Esophagus muscularis mucosa (tissue), 4 donors: ENCODE results near the gene ACKR2. TPM values are rescaled to one million over a fixed set of nuclear protein-coding genes. Genes with fewer than 3 reads are reported as not detected.

Source experiments
- DNase-seq: peaks from one replicate; pipeline ENCODE4 v3.0.0-alpha.2; 2017; ENCODE audit errors: extremely low spot score
- H3K27ac ChIP-seq, 4 donors: fragments of 200-600 bp; sonication (generic); replicated peaks in 1 of 4; 1 replicate in 3 of 4; 2 replicates in 1 of 4; pipeline ENCODE4 v1.5.1; 2016 to 2019; ENCODE audit warnings: mild to moderate bottlenecking in 1 of 4
- H3K27me3 ChIP-seq, 4 donors: fragments of 200-600 bp; sonication (generic); one replicate each; pipeline versions ENCODE4 v1.5.1 to v1.6.0; 2016 to 2019
- H3K36me3 ChIP-seq, 4 donors: fragments of 200-600 bp; sonication (generic); one replicate each; pipeline ENCODE4 v1.5.1; 2016 to 2019
- H3K4me1 ChIP-seq, 4 donors: fragments of 200-600 bp; sonication (generic); one replicate each; pipeline ENCODE4 v1.5.1; 2016 to 2019
- H3K4me3 ChIP-seq, 4 donors: fragments of 200-600 bp; sonication (generic); 1 replicate in 2 of 4; 2 replicates in 2 of 4; pipeline ENCODE4 v1.5.1; 2016 to 2019; ENCODE audit warnings: mild to moderate bottlenecking in 4 of 4, moderate library complexity in 1 of 4
- H3K9me3 ChIP-seq, 4 donors: fragments of 200-600 bp; sonication (generic); 1 replicate in 3 of 4; 2 replicates in 1 of 4; pipeline ENCODE4 v1.5.1; 2016 to 2019
- EP300 ChIP-seq: sonication (generic); formaldehyde crosslinking; IDR thresholded peaks from one replicate; pipeline ENCODE4 v1.6.1; 2017; ENCODE audit warnings: antibody characterized with exemption
- POLR2A ChIP-seq: fragments of 450-650 bp; IDR thresholded peaks from one replicate; pipeline ENCODE4 v1.6.1; 2017; ENCODE audit warnings: antibody characterized with exemption, moderate library complexity, mild to moderate bottlenecking, low read depth
- POLR2AphosphoS5 ChIP-seq, 2 donors: sonication (generic); formaldehyde crosslinking; IDR thresholded peaks; one replicate each; pipeline ENCODE4 v1.6.1; 2017; ENCODE audit warnings: antibody characterized with exemption in 2 of 2
- WGBS: methylation state at CpG from one replicate; pipeline ENCODE4 v1.1.5; 2018; 5-methylcytosine and 5-hydroxymethylcytosine counted together
- intact Hi-C: fragments of 100-400 bp; cut with DNase I; formaldehyde crosslinking; loops from one replicate; pipeline ENCODE4 v1.15.1; 2023
- total RNA-seq, 4 donors: library from RNA; depleted of rRNA; stranded (reverse); fragments of >200 nt; gene quantifications; one replicate each; pipeline versions ENCODE4 v1.1.0 to v1.2.1, GENCODE V29; 2016
- TF ChIP-seq, protein P1 (sequence below), 3 experiments: fragments of 200-600 bp in 2 of 3; fragments of 450-650 bp in 1 of 3; sonication (generic) in 2 of 3; IDR thresholded peaks; one replicate each; pipeline ENCODE4 v1.5.1; 2017 to 2019; ENCODE audit warnings: antibody characterized with exemption in 3 of 3, mild to moderate bottlenecking in 2 of 3, moderate library complexity in 1 of 3

ACKR2 gene
- total RNA-seq, 4 donors from 2014 or later = 2.5 to 15.9 (median 7.6) TPM

GRCh38 chr3:42829628-42830436, 20.6 kb downstream of the ACKR2 start:
- Histone ChIP-seq H3K9me3 (no peaks in the 10 kb centered on the region), H3K27ac (no peak overlapping the region), H3K4me3 (no peak overlapping the region), H3K27me3 (no peaks in the 10 kb centered on the region), H3K4me1 (peaks cover 0 to 12% (median 11%) of the 10 kb centered on the region in 4 donors), H3K36me3 (no peaks in the 10 kb centered on the region)
- DNase-seq = no peak
- 86% methylated on average over 5 of the region's 5 CpGs for WGBS
- TF ChIP-seq POLR2AphosphoS5 (IDR thresholded peaks at IDR 0.05) = no peak
- TF ChIP-seq EP300 = no peak
- no peak for TF ChIP-seq POLR2A
- TF ChIP-seq, protein P1, sequence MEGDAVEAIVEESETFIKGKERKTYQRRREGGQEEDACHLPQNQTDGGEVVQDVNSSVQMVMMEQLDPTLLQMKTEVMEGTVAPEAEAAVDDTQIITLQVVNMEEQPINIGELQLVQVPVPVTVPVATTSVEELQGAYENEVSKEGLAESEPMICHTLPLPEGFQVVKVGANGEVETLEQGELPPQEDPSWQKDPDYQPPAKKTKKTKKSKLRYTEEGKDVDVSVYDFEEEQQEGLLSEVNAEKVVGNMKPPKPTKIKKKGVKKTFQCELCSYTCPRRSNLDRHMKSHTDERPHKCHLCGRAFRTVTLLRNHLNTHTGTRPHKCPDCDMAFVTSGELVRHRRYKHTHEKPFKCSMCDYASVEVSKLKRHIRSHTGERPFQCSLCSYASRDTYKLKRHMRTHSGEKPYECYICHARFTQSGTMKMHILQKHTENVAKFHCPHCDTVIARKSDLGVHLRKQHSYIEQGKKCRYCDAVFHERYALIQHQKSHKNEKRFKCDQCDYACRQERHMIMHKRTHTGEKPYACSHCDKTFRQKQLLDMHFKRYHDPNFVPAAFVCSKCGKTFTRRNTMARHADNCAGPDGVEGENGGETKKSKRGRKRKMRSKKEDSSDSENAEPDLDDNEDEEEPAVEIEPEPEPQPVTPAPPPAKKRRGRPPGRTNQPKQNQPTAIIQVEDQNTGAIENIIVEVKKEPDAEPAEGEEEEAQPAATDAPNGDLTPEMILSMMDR (IDR thresholded peaks at IDR 0.05) = no peak
- intact Hi-C loops = loop anchor here (2.0 kb wide), 1 partner anchor 49 kb away; no protein-coding TSS in a partner anchor

GRCh38 chr3:42830437-42831320, 21.4 kb downstream of the ACKR2 start:
- H3K9me3 ChIP-seq = no peaks in the 10 kb centered on the region
- H3K27ac ChIP-seq = no peak overlapping the region
- H3K27me3 ChIP-seq = no peaks in the 10 kb centered on the region
- no peak for TF ChIP-seq POLR2AphosphoS5 (IDR thresholded peaks at IDR 0.05)
- TF ChIP-seq, protein P1 (IDR thresholded peaks at IDR 0.05) = peak; percentile 57 to 76 (median 70)
- H3K4me1 ChIP-seq = peaks cover 0 to 12% (median 11%) of the 10 kb centered on the region in 4 donors
- no peak for DNase-seq
- no peaks in the 10 kb centered on the region for H3K36me3 ChIP-seq
- no peak overlapping the region for H3K4me3 ChIP-seq
- intact Hi-C loops = no loop called here
- WGBS = 40% methylated on average over 7 of the region's 7 CpGs

GRCh38 chr3:42831321-42831713, 22.1 kb downstream of the ACKR2 start:
- H3K27me3 ChIP-seq = no peaks in the 10 kb centered on the region
- no peak overlapping the region for H3K27ac ChIP-seq
- TF ChIP-seq POLR2AphosphoS5 (IDR thresholded peaks at IDR 0.05) = peak; percentile 30 to 35
- TF ChIP-seq POLR2A = no peak
- TF ChIP-seq, protein P1 (IDR thresholded peaks at IDR 0.05) = peak; percentile 78 to 90 (median 83)
- TF ChIP-seq EP300 = no peak
- no peak for DNase-seq
- WGBS = 20% methylated on average over 3 of the region's 3 CpGs
- no peaks in the 10 kb centered on the region for H3K36me3 ChIP-seq
- no peak overlapping the region for H3K4me3 ChIP-seq
- intact Hi-C loops = no loop called here
- H3K9me3 ChIP-seq = no peaks in the 10 kb centered on the region
- H3K4me1 ChIP-seq = peaks cover 0 to 12% (median 11%) of the 10 kb centered on the region in 4 donors

GRCh38 chr3:42836150-42837123, 27.2 kb downstream of the ACKR2 start:
- DNase-seq = no peak
- intact Hi-C loops = no loop called here
- Histone ChIP-seq H3K27me3 (no peaks in the 10 kb centered on the region), H3K27ac (no peak overlapping the region), H3K36me3 (no peaks in the 10 kb centered on the region), H3K4me3 (no peak overlapping the region), H3K9me3 (no peaks in the 10 kb centered on the region), H3K4me1 (peaks cover 0 to 24% (median 18%) of the 10 kb centered on the region in 4 donors)
- 91% methylated on average over 5 of the region's 5 CpGs for WGBS
- TF ChIP-seq, protein P1 (IDR thresholded peaks at IDR 0.05) = no peak
- TF ChIP-seq POLR2A = no peak
- no peak for TF ChIP-seq POLR2AphosphoS5 (IDR thresholded peaks at IDR 0.05)
- no peak for TF ChIP-seq EP300
